IMR-90 (cell line): ENCODE results near the gene OSBPL8.

ENCODE experiments used
- BHLHE40 ChIP-seq: fragments of 150-350 bp; IDR thresholded peaks from 2 replicates; pipeline ENCODE4 v1.6.1; 2016; ENCODE audit warnings: mild to moderate bottlenecking, low read depth, low read length
- CTCF ChIP-seq: conservative IDR thresholded peaks from 2 replicates; pipeline ENCODE4 v1.5.1; 2012; ENCODE audit warnings: mild to moderate bottlenecking, low read depth, low read length, improper control_type of control experiment

GRCh38 chr12:76536546-76536945 lies 23.0 kb downstream of the OSBPL8 start:
- TF ChIP-seq BHLHE40 (no peak), CTCF (no peak)
